ENCODE data around the gene CITED4.
"Not testable (repeated sequence)": the region's sequence is repeated elsewhere in the genome, so short reads cannot be mapped to it uniquely, and the experiment has no call there.

Gene CITED4

DNA sequence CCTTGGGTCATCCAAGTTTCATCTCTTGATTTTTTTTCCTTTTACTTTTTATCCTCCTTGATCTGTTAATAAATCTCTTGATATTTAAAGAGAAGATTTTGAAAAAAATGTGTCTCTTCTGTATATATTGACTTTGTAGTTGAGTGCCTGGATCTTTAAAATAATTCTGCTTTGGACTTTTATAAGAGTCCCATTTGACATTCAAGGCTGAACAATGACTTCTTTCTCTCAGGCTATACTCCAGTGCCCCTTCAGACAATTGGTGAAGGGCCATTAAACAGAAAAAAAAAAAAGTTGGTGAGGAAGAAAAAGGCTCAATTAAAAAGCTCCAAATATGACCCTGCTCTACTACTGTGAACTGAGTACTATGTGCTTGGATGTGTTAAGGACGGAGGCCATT is 40.9 kb upstream of the CITED4 start:
- DNase-seq (ENCODE audit: low spot score): no peak

DNA sequence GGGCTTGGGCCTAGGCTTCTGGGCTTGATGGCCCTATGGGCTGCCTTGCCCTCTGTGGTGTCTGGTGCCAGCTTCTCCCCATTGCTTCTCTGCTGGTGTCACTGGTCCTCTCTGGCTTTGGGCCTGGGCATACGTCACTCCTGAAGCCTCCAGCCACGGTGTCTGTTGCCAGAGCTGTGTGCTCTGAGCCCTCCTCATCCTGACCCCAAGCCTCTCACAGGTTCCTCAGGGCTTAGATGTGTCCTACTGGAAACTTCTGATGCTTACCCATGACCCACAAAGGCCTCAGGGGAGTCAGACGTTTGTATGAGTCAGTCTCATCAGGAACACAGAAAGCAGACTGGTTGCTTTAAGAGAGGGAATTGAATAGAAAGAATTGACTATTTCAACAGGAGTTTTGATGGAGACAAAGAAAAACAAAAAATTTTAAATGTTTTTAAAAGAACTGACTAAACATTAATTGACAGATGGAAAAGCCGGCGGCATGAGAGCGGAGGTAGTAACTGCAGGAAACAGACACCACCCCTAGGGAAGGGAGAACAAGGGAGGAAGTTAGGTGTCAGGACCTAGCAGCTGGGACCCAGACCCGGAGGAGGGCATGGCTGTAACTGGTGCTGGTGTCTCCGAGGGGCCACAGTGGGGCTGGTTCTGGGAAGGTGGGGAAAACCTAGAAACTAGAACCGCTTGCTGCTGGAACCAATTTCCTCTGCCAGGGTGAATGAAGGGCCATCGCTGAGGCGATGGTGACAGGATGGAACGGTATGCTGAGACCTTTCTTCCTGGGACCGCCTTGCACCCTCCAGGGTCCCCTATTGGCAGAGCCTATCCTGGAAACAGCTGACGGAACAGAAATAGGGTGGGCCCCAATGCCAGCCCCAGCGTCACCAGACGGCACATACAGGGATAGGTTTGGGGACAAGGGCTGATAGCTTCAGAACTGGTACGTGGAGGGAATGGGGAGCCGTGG is 40.0 kb upstream of the CITED4 start:
- TF ChIP-seq, protein P1, sequence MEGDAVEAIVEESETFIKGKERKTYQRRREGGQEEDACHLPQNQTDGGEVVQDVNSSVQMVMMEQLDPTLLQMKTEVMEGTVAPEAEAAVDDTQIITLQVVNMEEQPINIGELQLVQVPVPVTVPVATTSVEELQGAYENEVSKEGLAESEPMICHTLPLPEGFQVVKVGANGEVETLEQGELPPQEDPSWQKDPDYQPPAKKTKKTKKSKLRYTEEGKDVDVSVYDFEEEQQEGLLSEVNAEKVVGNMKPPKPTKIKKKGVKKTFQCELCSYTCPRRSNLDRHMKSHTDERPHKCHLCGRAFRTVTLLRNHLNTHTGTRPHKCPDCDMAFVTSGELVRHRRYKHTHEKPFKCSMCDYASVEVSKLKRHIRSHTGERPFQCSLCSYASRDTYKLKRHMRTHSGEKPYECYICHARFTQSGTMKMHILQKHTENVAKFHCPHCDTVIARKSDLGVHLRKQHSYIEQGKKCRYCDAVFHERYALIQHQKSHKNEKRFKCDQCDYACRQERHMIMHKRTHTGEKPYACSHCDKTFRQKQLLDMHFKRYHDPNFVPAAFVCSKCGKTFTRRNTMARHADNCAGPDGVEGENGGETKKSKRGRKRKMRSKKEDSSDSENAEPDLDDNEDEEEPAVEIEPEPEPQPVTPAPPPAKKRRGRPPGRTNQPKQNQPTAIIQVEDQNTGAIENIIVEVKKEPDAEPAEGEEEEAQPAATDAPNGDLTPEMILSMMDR (IDR thresholded peaks at IDR 0.05; ENCODE audit: extremely low read depth, missing control alignments): no peak
- no peak for DNase-seq (ENCODE audit: low spot score)

More for the DNA sequence above, 40.9 kb upstream of the CITED4 start:
- TF ChIP-seq, protein P1 (IDR thresholded peaks at IDR 0.05; ENCODE audit: extremely low read depth, missing control alignments): no peak

DNA sequence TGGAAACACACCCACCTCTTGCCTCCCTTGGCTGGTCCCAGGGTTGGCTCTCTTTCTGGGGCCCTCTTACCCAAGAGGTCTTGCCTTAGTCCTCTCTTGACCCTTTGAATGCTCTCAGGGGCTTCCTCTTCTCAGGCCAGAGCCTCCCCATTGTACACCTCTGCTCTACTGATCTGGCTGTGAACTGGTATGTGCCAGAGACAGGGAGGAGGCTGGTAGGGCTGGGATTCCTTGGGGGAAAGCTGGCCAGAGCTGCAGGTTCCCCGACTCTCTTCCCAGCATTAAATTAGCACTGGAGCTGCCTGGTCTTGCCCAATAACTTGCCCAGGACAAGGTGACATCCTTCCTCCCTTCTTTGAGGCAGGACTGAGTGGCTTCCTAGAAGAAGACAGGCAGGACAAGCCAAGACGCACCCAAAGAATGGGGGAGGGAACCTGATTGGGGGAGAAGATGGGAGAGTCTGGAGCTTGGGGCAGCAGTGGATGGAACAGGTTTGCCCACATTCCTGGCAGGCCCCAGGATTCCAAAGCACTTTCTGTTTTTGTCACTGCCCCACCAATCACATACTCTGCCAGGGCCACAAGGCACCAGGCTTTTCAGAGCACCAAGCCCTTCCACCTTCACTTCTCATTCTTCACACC is 37.2 kb upstream of the CITED4 start:
- DNase-seq (ENCODE audit: low spot score): no peak

GRCh38 chr1:40898431-40898901 is 36.3 kb upstream of the CITED4 start:
- DNase-seq (ENCODE audit: low spot score): peak; percentile 34
- TF ChIP-seq, protein P1 (IDR thresholded peaks at IDR 0.05; ENCODE audit: extremely low read depth, missing control alignments): no peak

More for the DNA sequence above, 37.2 kb upstream of the CITED4 start:
- TF ChIP-seq, protein P1 (IDR thresholded peaks at IDR 0.05; ENCODE audit: extremely low read depth, missing control alignments): no peak

DNA sequence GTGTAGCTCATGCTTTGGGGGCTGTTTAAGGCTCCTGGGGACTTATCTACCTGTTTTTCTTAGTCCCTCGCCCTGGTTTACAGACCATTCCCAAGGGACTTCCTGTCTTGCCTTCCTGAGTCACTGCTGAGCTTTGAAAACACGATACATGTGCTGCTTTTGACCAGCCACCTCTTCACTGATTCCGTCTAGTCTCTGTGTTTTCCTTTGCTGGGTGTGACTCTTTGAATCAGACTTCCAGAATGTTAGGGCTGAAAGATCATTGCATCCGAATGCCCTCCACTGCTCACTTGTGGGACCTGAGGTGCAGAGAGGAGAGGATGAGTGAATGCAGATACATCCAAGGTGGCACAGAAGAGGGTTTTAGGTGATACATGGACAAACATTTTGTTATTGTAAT is 35.4 kb upstream of the CITED4 start:
- TF ChIP-seq, protein P1 (IDR thresholded peaks at IDR 0.05; ENCODE audit: extremely low read depth, missing control alignments): no peak
- DNase-seq (ENCODE audit: low spot score): no peak

DNA sequence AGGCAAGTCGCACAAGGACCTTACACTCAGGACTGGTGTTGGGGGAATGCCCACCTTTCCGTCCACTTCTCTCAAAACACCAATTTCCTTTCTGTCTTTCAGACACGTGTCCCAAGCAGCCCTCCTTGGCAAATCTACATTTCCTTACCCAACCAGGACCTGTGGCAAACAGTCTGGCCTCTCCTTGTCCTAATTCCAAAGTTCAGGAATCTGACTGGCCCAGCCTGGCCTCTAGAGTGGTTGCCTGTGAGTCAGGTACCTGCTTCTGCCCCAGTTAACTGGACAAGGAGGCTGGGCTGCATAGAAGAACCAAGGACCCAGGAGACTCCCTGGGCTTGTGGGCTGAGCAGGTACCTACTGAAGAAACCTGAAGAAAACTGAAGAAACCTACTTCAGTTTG is 34.3 kb upstream of the CITED4 start:
- DNase-seq (ENCODE audit: low spot score): no peak
- TF ChIP-seq, protein P1 (IDR thresholded peaks at IDR 0.05; ENCODE audit: extremely low read depth, missing control alignments): no peak

- no peak for DNase-seq (ENCODE audit: low spot score)
- TF ChIP-seq, protein P1 (IDR thresholded peaks at IDR 0.05; ENCODE audit: extremely low read depth, missing control alignments): no peak
These were observed 33.4 kb upstream of the CITED4 start for GRCh38 chr1:40895601-40896000.

GRCh38 chr1:40894858-40895257 is 32.7 kb upstream of the CITED4 start:
- not testable (repeated sequence) for DNase-seq (ENCODE audit: low spot score)

Data from GM20000 (cell line).